Liver (tissue), 9 donors: ENCODE data around the gene CORO7. TPM values are rescaled to one million over a fixed set of nuclear protein-coding genes. Genes with fewer than 3 reads are reported as not detected.

ENCODE experiments used
- DNase-seq: peaks from one replicate; pipeline ENCODE4 v3.0.0-alpha.2; 2017; ENCODE audit warnings: low spot score
- H3K27ac ChIP-seq, 2 donors: one replicate each; pipeline ENCODE4 v1.7.0; 2013; ENCODE audit warnings: inconsistent platforms in 2 of 2, low read length in 2 of 2, control low read depth in 1 of 2, low read depth in 1 of 2, mild to moderate bottlenecking in 1 of 2
- H3K27me3 ChIP-seq, 4 donors: one replicate each; pipeline versions ENCODE4 v1.6.1 to v1.7.0; 2013; ENCODE audit warnings: low read length in 3 of 4, inconsistent platforms in 1 of 4, mild to moderate bottlenecking in 1 of 4, moderate library complexity in 1 of 4; ENCODE audit not compliant: control insufficient read depth in 4 of 4, insufficient read depth in 4 of 4
- H3K36me3 ChIP-seq, 4 donors: one replicate each; pipeline versions ENCODE4 v1.6.1 to v1.7.0; 2013; ENCODE audit warnings: low read length in 3 of 4, mild to moderate bottlenecking in 3 of 4, low read depth in 1 of 4, moderate library complexity in 1 of 4; ENCODE audit not compliant: control insufficient read depth in 4 of 4, insufficient read depth in 3 of 4
- H3K4me1 ChIP-seq, 4 donors: one replicate each; pipeline versions ENCODE4 v1.6.1 to v1.7.0; 2013; ENCODE audit warnings: low read length in 3 of 4, mild to moderate bottlenecking in 3 of 4, moderate library complexity in 1 of 4; ENCODE audit not compliant: control insufficient read depth in 4 of 4, insufficient read depth in 4 of 4
- H3K4me3 ChIP-seq, 3 donors: one replicate each; pipeline versions ENCODE4 v1.6.1 to v1.7.0; 2013; ENCODE audit warnings: low read length in 3 of 3, control low read depth in 1 of 3, low read depth in 1 of 3, mild to moderate bottlenecking in 1 of 3
- H3K9ac ChIP-seq, 2 donors: one replicate each; pipeline ENCODE4 v1.7.0; 2013; ENCODE audit warnings: low read length in 2 of 2, mild to moderate bottlenecking in 2 of 2, moderate library complexity in 2 of 2, control low read depth in 1 of 2, low read depth in 1 of 2
- H3K9me3 ChIP-seq, 4 donors: one replicate each; pipeline versions ENCODE4 v1.6.1 to v1.7.0; 2013; ENCODE audit warnings: low read length in 3 of 4; ENCODE audit not compliant: control insufficient read depth in 4 of 4
- EGR1 ChIP-seq, 2 donors: IDR thresholded peaks; 2 replicates each; pipeline ENCODE4 v1.6.1; 2016 to 2018; ENCODE audit warnings: antibody characterized with exemption in 2 of 2, low read depth in 2 of 2
- GABPA ChIP-seq, 2 donors: IDR thresholded peaks in 1 of 2; conservative IDR thresholded peaks in 1 of 2; 2 replicates each; pipeline ENCODE4 v1.6.1; 2016; ENCODE audit warnings: antibody characterized with exemption in 2 of 2, mild to moderate bottlenecking in 1 of 2, moderate library complexity in 1 of 2
- HNF4A ChIP-seq, 2 donors: conservative IDR thresholded peaks; 2 replicates each; pipeline ENCODE4 v1.6.1; 2016; ENCODE audit warnings: antibody characterized with exemption in 2 of 2, mild to moderate bottlenecking in 2 of 2
- HNF4G ChIP-seq: IDR thresholded peaks from 2 replicates; pipeline ENCODE4 v1.6.1; 2016; ENCODE audit warnings: antibody characterized with exemption
- JUND ChIP-seq, 2 donors: IDR thresholded peaks; 2 replicates each; pipeline ENCODE4 v1.6.1; 2016; ENCODE audit warnings: antibody characterized with exemption in 2 of 2
- NR2F2 ChIP-seq: IDR thresholded peaks from 2 replicates; pipeline ENCODE4 v1.6.1; 2016; ENCODE audit warnings: antibody characterized with exemption
- RXRA ChIP-seq, 2 donors: IDR thresholded peaks; 2 replicates each; pipeline ENCODE4 v1.6.1; 2017 to 2018; ENCODE audit warnings: antibody characterized with exemption in 2 of 2, mild to moderate bottlenecking in 1 of 2
- TAF1 ChIP-seq: conservative IDR thresholded peaks from 2 replicates; pipeline ENCODE4 v1.6.1; 2016; ENCODE audit warnings: antibody characterized with exemption, mild to moderate bottlenecking
- YY1 ChIP-seq: IDR thresholded peaks from 2 replicates; pipeline ENCODE4 v1.6.1; 2016; ENCODE audit warnings: antibody characterized with exemption, mild to moderate bottlenecking
- WGBS: extraction: QIAGEN DNeasy Blood & Tissue Kit; methylation state at CpG from one replicate; pipeline ENCODE4 v1.1.7; 2013; 5-methylcytosine and 5-hydroxymethylcytosine counted together
- polyA plus RNA-seq, 2 donors: library from polyadenylated mRNA; stranded (reverse) in 1 of 2; unstranded in 1 of 2; fragments of 200-250 nt in 1 of 2; fragments of >200 nt in 1 of 2; fragmentation: Nextera tagmentation in 1 of 2; extraction: Ambion mirVana in 1 of 2; gene quantifications; one replicate each; pipeline versions ENCODE4 v1.2.1 to v1.2.3, GENCODE V29; 2013 to 2015
- total RNA-seq, 2 donors: library from RNA; depleted of rRNA; stranded (reverse); fragments of >200 nt; gene quantifications; one replicate each; pipeline ENCODE4 v1.2.3, GENCODE V29; 2014
- TF ChIP-seq, protein P1 (sequence below): IDR thresholded peaks from 2 replicates; pipeline ENCODE4 v1.6.1; 2016; ENCODE audit warnings: antibody characterized with exemption
- TF ChIP-seq, protein P2 (sequence below): IDR thresholded peaks from 2 replicates; pipeline ENCODE4 v1.6.1; 2016; ENCODE audit warnings: antibody characterized with exemption
- TF ChIP-seq, protein P3 (sequence below): IDR thresholded peaks from 2 replicates; pipeline ENCODE4 v1.6.1; 2016; ENCODE audit warnings: antibody characterized with exemption, mild to moderate bottlenecking
- TF ChIP-seq, protein P4 (sequence below): fragments of 150-350 bp; IDR thresholded peaks from 2 replicates; pipeline ENCODE4 v1.5.1; 2017; ENCODE audit warnings: improper control_type of control experiment, low read depth, low read length; ENCODE audit not compliant: missing input control
- donor health status: healthy.
- donor health status: healthy.
- donor health status: healthy.
- donor health status: healthy.
- donor health status: healthy.

CORO7 gene
- total and polyA plus RNA-seq, 4 donors: 7.3 to 21.5 (median 13.0) TPM

DNA sequence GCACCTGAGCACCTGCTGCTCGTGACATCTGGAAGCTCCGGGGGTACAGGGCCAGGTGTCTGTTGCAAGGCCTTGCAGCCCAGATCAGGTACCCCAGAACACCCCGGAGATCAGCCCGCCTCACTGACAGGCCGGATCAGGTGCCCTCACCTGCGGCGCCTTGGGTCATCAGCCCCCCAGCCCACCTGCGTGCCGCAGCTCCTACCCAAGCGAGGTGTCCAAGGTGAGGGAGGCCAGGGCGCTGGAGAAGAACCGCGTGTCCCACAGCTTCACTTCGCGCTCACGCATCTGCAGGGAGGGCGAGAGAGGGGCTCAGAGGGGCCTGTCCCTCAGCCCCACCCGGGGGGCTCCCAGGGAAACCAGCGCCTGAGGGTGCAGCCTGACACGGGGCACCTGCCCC, 28.6 kb downstream of the CORO7 start:
- H3K27me3 ChIP-seq: no peaks in the 10 kb centered on the region
- WGBS: 96% methylated on average over 20 of the region's 20 CpGs
- no peak overlapping the region for H3K27ac ChIP-seq
- H3K4me3 ChIP-seq: no peak overlapping the region
- no peaks in the 10 kb centered on the region for H3K9me3 ChIP-seq
- peaks cover 0 to 11% (median 0%) of the 10 kb centered on the region in 4 donors for H3K4me1 ChIP-seq
- no peak for DNase-seq
- H3K9ac ChIP-seq: no peak overlapping the region
- peaks cover 0 to 3% (median 1%) of the 10 kb centered on the region in 4 donors for H3K36me3 ChIP-seq
- TF ChIP-seq, protein P1, sequence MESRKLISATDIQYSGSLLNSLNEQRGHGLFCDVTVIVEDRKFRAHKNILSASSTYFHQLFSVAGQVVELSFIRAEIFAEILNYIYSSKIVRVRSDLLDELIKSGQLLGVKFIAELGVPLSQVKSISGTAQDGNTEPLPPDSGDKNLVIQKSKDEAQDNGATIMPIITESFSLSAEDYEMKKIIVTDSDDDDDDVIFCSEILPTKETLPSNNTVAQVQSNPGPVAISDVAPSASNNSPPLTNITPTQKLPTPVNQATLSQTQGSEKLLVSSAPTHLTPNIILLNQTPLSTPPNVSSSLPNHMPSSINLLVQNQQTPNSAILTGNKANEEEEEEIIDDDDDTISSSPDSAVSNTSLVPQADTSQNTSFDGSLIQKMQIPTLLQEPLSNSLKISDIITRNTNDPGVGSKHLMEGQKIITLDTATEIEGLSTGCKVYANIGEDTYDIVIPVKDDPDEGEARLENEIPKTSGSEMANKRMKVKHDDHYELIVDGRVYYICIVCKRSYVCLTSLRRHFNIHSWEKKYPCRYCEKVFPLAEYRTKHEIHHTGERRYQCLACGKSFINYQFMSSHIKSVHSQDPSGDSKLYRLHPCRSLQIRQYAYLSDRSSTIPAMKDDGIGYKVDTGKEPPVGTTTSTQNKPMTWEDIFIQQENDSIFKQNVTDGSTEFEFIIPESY: no peak
- no peak for TF ChIP-seq NR2F2
- TF ChIP-seq, protein P2, sequence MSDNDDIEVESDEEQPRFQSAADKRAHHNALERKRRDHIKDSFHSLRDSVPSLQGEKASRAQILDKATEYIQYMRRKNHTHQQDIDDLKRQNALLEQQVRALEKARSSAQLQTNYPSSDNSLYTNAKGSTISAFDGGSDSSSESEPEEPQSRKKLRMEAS: no peak
- TF ChIP-seq HNF4A (conservative IDR thresholded peaks at IDR 0.05): no peak
- no peak for TF ChIP-seq EGR1 (IDR thresholded peaks at IDR 0.05; ENCODE audit: low read depth in 2 of 2)

DNA sequence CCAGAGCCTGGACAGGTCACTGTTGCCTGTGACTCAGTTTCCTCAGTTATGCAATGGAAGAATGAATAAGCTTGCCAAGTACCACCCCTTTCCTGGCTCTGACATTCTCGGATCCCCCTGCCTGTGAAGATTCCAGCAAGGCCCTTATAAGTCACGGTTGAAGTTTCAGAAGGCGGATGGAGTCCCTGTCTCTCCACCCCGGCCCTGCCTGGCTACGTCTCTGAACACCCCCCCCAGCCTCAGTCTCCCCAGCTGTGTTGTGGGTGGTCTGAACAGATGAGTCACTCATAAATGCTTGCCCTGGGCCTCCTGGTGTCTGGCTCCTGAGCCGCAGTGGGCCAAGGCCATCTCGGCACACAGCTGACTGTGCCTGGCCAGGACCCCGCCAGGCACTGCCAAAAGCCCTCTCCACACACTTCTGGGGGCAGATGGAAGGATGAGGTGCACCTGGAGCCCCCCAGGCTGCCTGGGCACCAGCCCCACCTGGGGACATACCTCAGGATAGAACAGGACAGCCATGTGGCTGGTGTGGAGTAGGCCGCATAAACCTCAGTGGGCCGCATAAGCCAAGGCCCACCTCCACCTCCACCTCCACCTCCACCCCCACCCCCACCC, 29.3 kb downstream of the CORO7 start:
- Histone ChIP-seq H3K4me1 (peaks cover 0 to 11% (median 0%) of the 10 kb centered on the region in 4 donors), H3K36me3 (peaks cover 0 to 5% (median 3%) of the 10 kb centered on the region in 4 donors), H3K9ac (no peak overlapping the region), H3K9me3 (no peaks in the 10 kb centered on the region), H3K27me3 (no peaks in the 10 kb centered on the region), H3K27ac (no peak overlapping the region), H3K4me3 (no peak overlapping the region)
- 86% methylated on average over 10 of the region's 10 CpGs for WGBS
- TF ChIP-seq HNF4G (no peak), EGR1 (IDR thresholded peaks at IDR 0.05; ENCODE audit: low read depth in 2 of 2) (no peak), RXRA (IDR thresholded peaks at IDR 0.05) (no peak), TAF1 (no peak), GABPA (IDR thresholded peaks at IDR 0.05 in 1 of 2, conservative IDR thresholded peaks at IDR 0.05 in 1 of 2) (no peak), NR2F2 (no peak), JUND (IDR thresholded peaks at IDR 0.05) (no peak), YY1 (no peak)
- TF ChIP-seq, protein P3, sequence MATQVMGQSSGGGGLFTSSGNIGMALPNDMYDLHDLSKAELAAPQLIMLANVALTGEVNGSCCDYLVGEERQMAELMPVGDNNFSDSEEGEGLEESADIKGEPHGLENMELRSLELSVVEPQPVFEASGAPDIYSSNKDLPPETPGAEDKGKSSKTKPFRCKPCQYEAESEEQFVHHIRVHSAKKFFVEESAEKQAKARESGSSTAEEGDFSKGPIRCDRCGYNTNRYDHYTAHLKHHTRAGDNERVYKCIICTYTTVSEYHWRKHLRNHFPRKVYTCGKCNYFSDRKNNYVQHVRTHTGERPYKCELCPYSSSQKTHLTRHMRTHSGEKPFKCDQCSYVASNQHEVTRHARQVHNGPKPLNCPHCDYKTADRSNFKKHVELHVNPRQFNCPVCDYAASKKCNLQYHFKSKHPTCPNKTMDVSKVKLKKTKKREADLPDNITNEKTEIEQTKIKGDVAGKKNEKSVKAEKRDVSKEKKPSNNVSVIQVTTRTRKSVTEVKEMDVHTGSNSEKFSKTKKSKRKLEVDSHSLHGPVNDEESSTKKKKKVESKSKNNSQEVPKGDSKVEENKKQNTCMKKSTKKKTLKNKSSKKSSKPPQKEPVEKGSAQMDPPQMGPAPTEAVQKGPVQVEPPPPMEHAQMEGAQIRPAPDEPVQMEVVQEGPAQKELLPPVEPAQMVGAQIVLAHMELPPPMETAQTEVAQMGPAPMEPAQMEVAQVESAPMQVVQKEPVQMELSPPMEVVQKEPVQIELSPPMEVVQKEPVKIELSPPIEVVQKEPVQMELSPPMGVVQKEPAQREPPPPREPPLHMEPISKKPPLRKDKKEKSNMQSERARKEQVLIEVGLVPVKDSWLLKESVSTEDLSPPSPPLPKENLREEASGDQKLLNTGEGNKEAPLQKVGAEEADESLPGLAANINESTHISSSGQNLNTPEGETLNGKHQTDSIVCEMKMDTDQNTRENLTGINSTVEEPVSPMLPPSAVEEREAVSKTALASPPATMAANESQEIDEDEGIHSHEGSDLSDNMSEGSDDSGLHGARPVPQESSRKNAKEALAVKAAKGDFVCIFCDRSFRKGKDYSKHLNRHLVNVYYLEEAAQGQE: no peak
- TF ChIP-seq, protein P1: no peak
- TF ChIP-seq, protein P4, sequence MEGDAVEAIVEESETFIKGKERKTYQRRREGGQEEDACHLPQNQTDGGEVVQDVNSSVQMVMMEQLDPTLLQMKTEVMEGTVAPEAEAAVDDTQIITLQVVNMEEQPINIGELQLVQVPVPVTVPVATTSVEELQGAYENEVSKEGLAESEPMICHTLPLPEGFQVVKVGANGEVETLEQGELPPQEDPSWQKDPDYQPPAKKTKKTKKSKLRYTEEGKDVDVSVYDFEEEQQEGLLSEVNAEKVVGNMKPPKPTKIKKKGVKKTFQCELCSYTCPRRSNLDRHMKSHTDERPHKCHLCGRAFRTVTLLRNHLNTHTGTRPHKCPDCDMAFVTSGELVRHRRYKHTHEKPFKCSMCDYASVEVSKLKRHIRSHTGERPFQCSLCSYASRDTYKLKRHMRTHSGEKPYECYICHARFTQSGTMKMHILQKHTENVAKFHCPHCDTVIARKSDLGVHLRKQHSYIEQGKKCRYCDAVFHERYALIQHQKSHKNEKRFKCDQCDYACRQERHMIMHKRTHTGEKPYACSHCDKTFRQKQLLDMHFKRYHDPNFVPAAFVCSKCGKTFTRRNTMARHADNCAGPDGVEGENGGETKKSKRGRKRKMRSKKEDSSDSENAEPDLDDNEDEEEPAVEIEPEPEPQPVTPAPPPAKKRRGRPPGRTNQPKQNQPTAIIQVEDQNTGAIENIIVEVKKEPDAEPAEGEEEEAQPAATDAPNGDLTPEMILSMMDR: no peak
- TF ChIP-seq, protein P2: no peak
- DNase-seq: no peak
